ENCODE results near the gene RAB11FIP4. TPM values are rescaled to one million over a fixed set of nuclear protein-coding genes. Genes with fewer than 3 reads are reported as not detected.

Gene RAB11FIP4
- total and polyA plus RNA-seq, 4 donors, result 1.5 to 16.0 (median 3.3) TPM

DNA sequence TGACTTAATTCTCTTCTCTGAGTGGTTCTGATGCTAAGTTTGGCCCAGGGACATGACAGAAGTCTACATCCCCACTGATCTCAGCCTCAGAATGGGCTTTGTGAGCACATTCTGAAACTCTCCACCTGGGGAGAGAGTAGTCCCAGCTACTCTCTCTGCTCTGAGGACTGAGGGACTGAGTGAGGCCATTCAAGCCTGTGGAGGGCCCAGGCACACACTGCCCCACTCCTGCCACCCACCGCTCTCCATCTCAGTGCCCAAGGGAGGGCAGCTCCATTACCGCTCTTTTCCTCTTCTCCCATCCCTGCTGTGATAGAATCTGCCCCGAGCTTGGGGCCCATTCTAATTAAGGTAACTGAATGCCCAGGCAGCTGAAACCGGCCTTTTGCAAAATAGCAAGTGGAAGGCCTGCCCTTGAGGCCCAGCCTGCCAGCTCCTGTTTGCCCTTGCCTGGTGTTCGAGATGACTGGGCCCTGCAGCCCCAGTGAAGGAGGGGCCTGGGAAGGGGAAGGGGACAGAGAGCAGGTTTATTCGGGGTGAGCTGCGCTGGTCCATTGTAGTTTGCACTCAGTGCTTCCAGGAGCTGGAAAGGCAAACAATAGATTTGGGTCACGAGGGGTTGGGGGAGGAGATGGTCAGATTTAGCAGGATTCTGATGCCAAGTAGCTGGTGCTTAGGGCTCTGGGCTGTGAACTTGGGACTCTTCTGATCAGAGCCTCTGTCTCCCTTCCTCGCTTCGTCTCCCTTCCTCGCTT, 76.2 kb downstream of the RAB11FIP4 start (continued):
- TF ChIP-seq NR2F2 (IDR thresholded peaks at IDR 0.05) (no peak), FOXA2 (IDR thresholded peaks at IDR 0.05) (no peak), HNF4A (conservative IDR thresholded peaks at IDR 0.05) (peak; percentile 77 to 81)
- TF ChIP-seq, protein P1, sequence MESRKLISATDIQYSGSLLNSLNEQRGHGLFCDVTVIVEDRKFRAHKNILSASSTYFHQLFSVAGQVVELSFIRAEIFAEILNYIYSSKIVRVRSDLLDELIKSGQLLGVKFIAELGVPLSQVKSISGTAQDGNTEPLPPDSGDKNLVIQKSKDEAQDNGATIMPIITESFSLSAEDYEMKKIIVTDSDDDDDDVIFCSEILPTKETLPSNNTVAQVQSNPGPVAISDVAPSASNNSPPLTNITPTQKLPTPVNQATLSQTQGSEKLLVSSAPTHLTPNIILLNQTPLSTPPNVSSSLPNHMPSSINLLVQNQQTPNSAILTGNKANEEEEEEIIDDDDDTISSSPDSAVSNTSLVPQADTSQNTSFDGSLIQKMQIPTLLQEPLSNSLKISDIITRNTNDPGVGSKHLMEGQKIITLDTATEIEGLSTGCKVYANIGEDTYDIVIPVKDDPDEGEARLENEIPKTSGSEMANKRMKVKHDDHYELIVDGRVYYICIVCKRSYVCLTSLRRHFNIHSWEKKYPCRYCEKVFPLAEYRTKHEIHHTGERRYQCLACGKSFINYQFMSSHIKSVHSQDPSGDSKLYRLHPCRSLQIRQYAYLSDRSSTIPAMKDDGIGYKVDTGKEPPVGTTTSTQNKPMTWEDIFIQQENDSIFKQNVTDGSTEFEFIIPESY (IDR thresholded peaks at IDR 0.05), result no peak

DNA sequence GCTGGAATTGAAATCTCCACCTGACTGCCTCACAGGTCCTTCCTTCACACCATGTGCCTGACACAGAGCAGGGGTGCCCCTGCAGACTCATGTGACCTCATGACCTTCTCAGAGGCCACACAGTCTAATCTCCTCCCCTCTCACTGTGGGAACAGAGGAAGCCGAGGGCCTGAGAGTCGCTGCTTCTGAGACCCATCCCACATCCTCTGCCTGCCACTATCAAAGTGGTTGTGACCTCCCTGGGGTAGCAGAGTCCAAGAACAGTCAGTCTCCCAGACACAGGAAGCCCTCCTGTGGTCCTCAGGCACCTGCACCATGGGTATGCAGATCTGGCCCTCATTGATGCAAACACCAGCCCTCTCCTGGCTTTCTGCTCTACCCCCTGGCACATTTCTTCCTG, 78.5 kb downstream of the RAB11FIP4 start:
- DNase-seq (ENCODE audit: low spot score), result no peak
- H3K27ac ChIP-seq (ENCODE audit: low read depth in 1 of 2, low read length in 2 of 2), result no peak overlapping the region
- H3K36me3 ChIP-seq (ENCODE audit: control insufficient read depth in 4 of 4, insufficient read depth in 3 of 4, low read depth in 1 of 4, low read length in 3 of 4), result no peaks in the 10 kb centered on the region
- peaks cover 3 to 18% (median 15%) of the 10 kb centered on the region in 4 donors for H3K4me1 ChIP-seq (ENCODE audit: control insufficient read depth in 4 of 4, insufficient read depth in 4 of 4, low read length in 3 of 4)
- H3K4me3 ChIP-seq (ENCODE audit: low read depth in 1 of 3, low read length in 3 of 3), result no peak overlapping the region
- 66% methylated on average over 2 of the region's 2 CpGs for WGBS
- H3K9ac ChIP-seq (ENCODE audit: low read depth in 1 of 2, low read length in 2 of 2), result no peak overlapping the region
- no peaks in the 10 kb centered on the region for H3K9me3 ChIP-seq (ENCODE audit: control insufficient read depth in 4 of 4, low read length in 3 of 4)
- no peak for TF ChIP-seq YY1 (IDR thresholded peaks at IDR 0.05)
- TF ChIP-seq, protein P2, sequence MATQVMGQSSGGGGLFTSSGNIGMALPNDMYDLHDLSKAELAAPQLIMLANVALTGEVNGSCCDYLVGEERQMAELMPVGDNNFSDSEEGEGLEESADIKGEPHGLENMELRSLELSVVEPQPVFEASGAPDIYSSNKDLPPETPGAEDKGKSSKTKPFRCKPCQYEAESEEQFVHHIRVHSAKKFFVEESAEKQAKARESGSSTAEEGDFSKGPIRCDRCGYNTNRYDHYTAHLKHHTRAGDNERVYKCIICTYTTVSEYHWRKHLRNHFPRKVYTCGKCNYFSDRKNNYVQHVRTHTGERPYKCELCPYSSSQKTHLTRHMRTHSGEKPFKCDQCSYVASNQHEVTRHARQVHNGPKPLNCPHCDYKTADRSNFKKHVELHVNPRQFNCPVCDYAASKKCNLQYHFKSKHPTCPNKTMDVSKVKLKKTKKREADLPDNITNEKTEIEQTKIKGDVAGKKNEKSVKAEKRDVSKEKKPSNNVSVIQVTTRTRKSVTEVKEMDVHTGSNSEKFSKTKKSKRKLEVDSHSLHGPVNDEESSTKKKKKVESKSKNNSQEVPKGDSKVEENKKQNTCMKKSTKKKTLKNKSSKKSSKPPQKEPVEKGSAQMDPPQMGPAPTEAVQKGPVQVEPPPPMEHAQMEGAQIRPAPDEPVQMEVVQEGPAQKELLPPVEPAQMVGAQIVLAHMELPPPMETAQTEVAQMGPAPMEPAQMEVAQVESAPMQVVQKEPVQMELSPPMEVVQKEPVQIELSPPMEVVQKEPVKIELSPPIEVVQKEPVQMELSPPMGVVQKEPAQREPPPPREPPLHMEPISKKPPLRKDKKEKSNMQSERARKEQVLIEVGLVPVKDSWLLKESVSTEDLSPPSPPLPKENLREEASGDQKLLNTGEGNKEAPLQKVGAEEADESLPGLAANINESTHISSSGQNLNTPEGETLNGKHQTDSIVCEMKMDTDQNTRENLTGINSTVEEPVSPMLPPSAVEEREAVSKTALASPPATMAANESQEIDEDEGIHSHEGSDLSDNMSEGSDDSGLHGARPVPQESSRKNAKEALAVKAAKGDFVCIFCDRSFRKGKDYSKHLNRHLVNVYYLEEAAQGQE (IDR thresholded peaks at IDR 0.05), result no peak
- no peak for TF ChIP-seq JUND (IDR thresholded peaks at IDR 0.05)
- TF ChIP-seq, protein P3, sequence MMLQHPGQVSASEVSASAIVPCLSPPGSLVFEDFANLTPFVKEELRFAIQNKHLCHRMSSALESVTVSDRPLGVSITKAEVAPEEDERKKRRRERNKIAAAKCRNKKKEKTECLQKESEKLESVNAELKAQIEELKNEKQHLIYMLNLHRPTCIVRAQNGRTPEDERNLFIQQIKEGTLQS (IDR thresholded peaks at IDR 0.05), result no peak
- TF ChIP-seq HNF4G (IDR thresholded peaks at IDR 0.05), result no peak
- TF ChIP-seq FOXA1 (IDR thresholded peaks at IDR 0.05), result no peak
- TF ChIP-seq, protein P1 (IDR thresholded peaks at IDR 0.05), result no peak
- no peak for TF ChIP-seq NR2F2 (IDR thresholded peaks at IDR 0.05)
- TF ChIP-seq, protein P4, sequence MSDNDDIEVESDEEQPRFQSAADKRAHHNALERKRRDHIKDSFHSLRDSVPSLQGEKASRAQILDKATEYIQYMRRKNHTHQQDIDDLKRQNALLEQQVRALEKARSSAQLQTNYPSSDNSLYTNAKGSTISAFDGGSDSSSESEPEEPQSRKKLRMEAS (IDR thresholded peaks at IDR 0.05), result no peak
- TF ChIP-seq, protein P5, sequence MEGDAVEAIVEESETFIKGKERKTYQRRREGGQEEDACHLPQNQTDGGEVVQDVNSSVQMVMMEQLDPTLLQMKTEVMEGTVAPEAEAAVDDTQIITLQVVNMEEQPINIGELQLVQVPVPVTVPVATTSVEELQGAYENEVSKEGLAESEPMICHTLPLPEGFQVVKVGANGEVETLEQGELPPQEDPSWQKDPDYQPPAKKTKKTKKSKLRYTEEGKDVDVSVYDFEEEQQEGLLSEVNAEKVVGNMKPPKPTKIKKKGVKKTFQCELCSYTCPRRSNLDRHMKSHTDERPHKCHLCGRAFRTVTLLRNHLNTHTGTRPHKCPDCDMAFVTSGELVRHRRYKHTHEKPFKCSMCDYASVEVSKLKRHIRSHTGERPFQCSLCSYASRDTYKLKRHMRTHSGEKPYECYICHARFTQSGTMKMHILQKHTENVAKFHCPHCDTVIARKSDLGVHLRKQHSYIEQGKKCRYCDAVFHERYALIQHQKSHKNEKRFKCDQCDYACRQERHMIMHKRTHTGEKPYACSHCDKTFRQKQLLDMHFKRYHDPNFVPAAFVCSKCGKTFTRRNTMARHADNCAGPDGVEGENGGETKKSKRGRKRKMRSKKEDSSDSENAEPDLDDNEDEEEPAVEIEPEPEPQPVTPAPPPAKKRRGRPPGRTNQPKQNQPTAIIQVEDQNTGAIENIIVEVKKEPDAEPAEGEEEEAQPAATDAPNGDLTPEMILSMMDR (IDR thresholded peaks at IDR 0.05; ENCODE audit: low read depth, low read length, missing input control), result no peak
- TF ChIP-seq RAD21 (IDR thresholded peaks at IDR 0.05), result no peak
- no peak for TF ChIP-seq RXRA (IDR thresholded peaks at IDR 0.05)
- no peak for TF ChIP-seq EGR1 (IDR thresholded peaks at IDR 0.05; ENCODE audit: low read depth in 2 of 2)
- TF ChIP-seq GABPA (IDR thresholded peaks at IDR 0.05 in 1 of 2, conservative IDR thresholded peaks at IDR 0.05 in 1 of 2), result no peak
- no peaks in the 10 kb centered on the region for H3K27me3 ChIP-seq (ENCODE audit: control insufficient read depth in 4 of 4, insufficient read depth in 4 of 4, low read length in 3 of 4)

Measured in liver (tissue), 9 donors.